Upper lobe of left lung (tissue), 6 donors: Measurements from ENCODE around the gene NFIX. TPM values are rescaled to one million over a fixed set of nuclear protein-coding genes. Genes with fewer than 3 reads are reported as not detected.

ENCODE experiments used
- ATAC-seq, 2 donors: fragments of 200-7000 bp; cut with Tn5 transposase; one replicate each; pipeline ENCODE4 v1.9.1; 2022; ENCODE audit warnings: mild to moderate bottlenecking in 2 of 2, moderate library complexity in 2 of 2; ENCODE audit not compliant: low FRiP score in 2 of 2
- DNase-seq, 2 donors: peaks; one replicate each; pipeline ENCODE4 v3.0.0-alpha.2; 2019 to 2020
- H3K27ac ChIP-seq, 4 donors: fragments of 200-600 bp; sonication (generic); one replicate each; pipeline ENCODE4 v1.5.1; 2016 to 2019
- H3K27me3 ChIP-seq, 4 donors: fragments of 200-600 bp; sonication (generic); one replicate each; pipeline ENCODE4 v1.5.1; 2017 to 2019
- H3K36me3 ChIP-seq, 4 donors: fragments of 200-600 bp; sonication (generic); one replicate each; pipeline ENCODE4 v1.5.1; 2016 to 2019
- H3K4me1 ChIP-seq, 4 donors: fragments of 200-600 bp; sonication (generic); one replicate each; pipeline ENCODE4 v1.5.1; 2018 to 2019
- H3K4me3 ChIP-seq, 4 donors: fragments of 200-600 bp; sonication (generic); one replicate each; pipeline ENCODE4 v1.5.1; 2017 to 2019; ENCODE audit warnings: mild to moderate bottlenecking in 2 of 4, moderate library complexity in 1 of 4
- H3K9me3 ChIP-seq, 4 donors: fragments of 200-600 bp; sonication (generic); one replicate each; pipeline ENCODE4 v1.5.1; 2018 to 2019
- CTCF ChIP-seq, 6 experiments: fragments of 450-650 bp in 4 of 6; fragments of 200-600 bp in 2 of 6; sonication (generic) in 2 of 6; IDR thresholded peaks; one replicate each; pipeline ENCODE4 v1.5.1; 2016 to 2019; ENCODE audit warnings: antibody characterized with exemption in 6 of 6
- EP300 ChIP-seq, 4 donors: sonication (generic); formaldehyde crosslinking; IDR thresholded peaks; one replicate each; pipeline ENCODE4 v1.5.1; 2017; ENCODE audit warnings: antibody characterized with exemption in 4 of 4, control low read depth in 2 of 4
- POLR2A ChIP-seq, 4 donors: fragments of 450-650 bp; IDR thresholded peaks; one replicate each; pipeline ENCODE4 v1.5.1; 2016 to 2017; ENCODE audit warnings: antibody characterized with exemption in 4 of 4, mild to moderate bottlenecking in 2 of 4
- POLR2AphosphoS5 ChIP-seq, 2 donors: sonication (generic); formaldehyde crosslinking; IDR thresholded peaks; one replicate each; pipeline ENCODE4 v1.5.1; 2017; ENCODE audit warnings: antibody characterized with exemption in 2 of 2
- WGBS, 2 donors: methylation state at CpG; one replicate each; pipeline ENCODE4 v1.1.5; 2017 to 2018; 5-methylcytosine and 5-hydroxymethylcytosine counted together
- total RNA-seq, 6 donors: library from RNA; depleted of rRNA in 4 of 6; stranded (reverse); fragments of >200 nt in 4 of 6; gene quantifications; one replicate each; pipeline versions ENCODE4 v1.1.0 to v1.2.1, GENCODE V29; 2016 to 2021
- donor health status: DM: no; HTN: no; CAD: no; lungs with moderate emphysema.
- donor health status: DM: no; HTN: yes; CAD: no; lungs with severe emphysema.

The NFIX gene
- total RNA-seq, 6 donors from 2014 or later = 64.0 to 188 (median 107) TPM

GRCh38 chr19:13001502-13002165 lies 6.4 kb downstream of the NFIX start:
- TF ChIP-seq POLR2A (IDR thresholded peaks at IDR 0.05) = no peak
- no peak for TF ChIP-seq CTCF (IDR thresholded peaks at IDR 0.05)
- TF ChIP-seq POLR2AphosphoS5 (IDR thresholded peaks at IDR 0.05) = no peak
- no peak for TF ChIP-seq EP300 (IDR thresholded peaks at IDR 0.05)
- Histone ChIP-seq H3K9me3 (no peaks in the 10 kb centered on the region), H3K27ac (peak overlapping the region; percentile 85 to 94 (median 92)), H3K4me3 (peak overlapping the region in 3 of 4 donors; percentile 5 to 42 (median 28)), H3K36me3 (peaks cover 0 to 2% (median 0%) of the 10 kb centered on the region in 4 donors), H3K27me3 (peaks cover 0 to under 1% (median 0%) of the 10 kb centered on the region in 4 donors), H3K4me1 (peaks cover 33 to 94% (median 80%) of the 10 kb centered on the region in 4 donors)
- peak in 1 of 2 donors; percentile 72 for ATAC-seq
- WGBS, 2 donors = 75 to 77% methylated on average over 24 to 38 of the region's 41 CpGs
- peak in 1 of 2 donors; percentile 86 for DNase-seq

- peak; percentile 59 to 87 for DNase-seq
- ATAC-seq = peak; percentile 11 to 77
- peaks cover 34 to 94% (median 81%) of the 10 kb centered on the region in 4 donors for H3K4me1 ChIP-seq
- H3K27me3 ChIP-seq = no peaks in the 10 kb centered on the region
- H3K9me3 ChIP-seq = no peaks in the 10 kb centered on the region
- H3K27ac ChIP-seq = peak overlapping the region; percentile 85 to 94 (median 92)
- 37 to 67% methylated on average over 10 to 24 of the region's 29 CpGs for WGBS, 2 donors
- H3K4me3 ChIP-seq = peak overlapping the region in 3 of 4 donors; percentile 5 to 42 (median 28)
- H3K36me3 ChIP-seq = peaks cover 0 to 2% (median 0%) of the 10 kb centered on the region in 4 donors
- TF ChIP-seq EP300 (IDR thresholded peaks at IDR 0.05) (no peak), CTCF (IDR thresholded peaks at IDR 0.05) (peak in 1 of 6 experiments; percentile 22)
Observed at GRCh38 chr19:13002166-13002898, 7.1 kb downstream of the NFIX start.

GRCh38 chr19:13003081-13003480 lies 7.8 kb downstream of the NFIX start:
- peak overlapping the region in 2 of 4 donors; percentile 28 to 42 for H3K4me3 ChIP-seq
- no peak for TF ChIP-seq POLR2AphosphoS5 (IDR thresholded peaks at IDR 0.05)
- TF ChIP-seq EP300 (IDR thresholded peaks at IDR 0.05) = no peak
- no peak for TF ChIP-seq POLR2A (IDR thresholded peaks at IDR 0.05)
- TF ChIP-seq CTCF (IDR thresholded peaks at IDR 0.05) = no peak
- H3K4me1 ChIP-seq = peaks cover 38 to 92% (median 82%) of the 10 kb centered on the region in 4 donors
- no peaks in the 10 kb centered on the region for H3K9me3 ChIP-seq
- WGBS, 2 donors = 60 to 73% methylated on average over 5 to 15 of the region's 15 CpGs
- H3K27ac ChIP-seq = peak overlapping the region; percentile 85 to 94 (median 92)
- DNase-seq (no peak), ATAC-seq (no peak)
- peaks cover 0 to 2% (median 0%) of the 10 kb centered on the region in 4 donors for H3K36me3 ChIP-seq
- H3K27me3 ChIP-seq = no peaks in the 10 kb centered on the region

- H3K27ac ChIP-seq = peak overlapping the region; percentile 41 to 94 (median 74)
- H3K4me3 ChIP-seq = no peak overlapping the region
- H3K27me3 ChIP-seq = no peaks in the 10 kb centered on the region
- no peaks in the 10 kb centered on the region for H3K9me3 ChIP-seq
- no peak for ATAC-seq
- DNase-seq = peak in 1 of 2 donors; percentile 62
- TF ChIP-seq POLR2AphosphoS5 (IDR thresholded peaks at IDR 0.05) (no peak), POLR2A (IDR thresholded peaks at IDR 0.05) (no peak), EP300 (IDR thresholded peaks at IDR 0.05) (no peak), CTCF (IDR thresholded peaks at IDR 0.05) (no peak)
- 68 to 80% methylated on average over 6 to 7 of the region's 7 CpGs for WGBS, 2 donors
- peaks cover 0 to 5% (median 0%) of the 10 kb centered on the region in 4 donors for H3K36me3 ChIP-seq
- H3K4me1 ChIP-seq = peaks cover 49 to 98% (median 90%) of the 10 kb centered on the region in 4 donors
Observed at GRCh38 chr19:13004273-13004672, 9.0 kb downstream of the NFIX start.
